CD8-positive, alpha-beta memory T cell (primary cell): ENCODE data around the gene SYNGR2. TPM values are rescaled to one million over a fixed set of nuclear protein-coding genes. Genes with fewer than 3 reads are reported as not detected.

Experiments
- CTCF ChIA-PET: fragments of 350-600 bp; sonication (Branson Sonifier 250); formaldehyde crosslinking; loops from one replicate; lab custom pipeline; 2021; ENCODE audit warnings: antibody characterized with exemption; lab: Charles Lee
- POLR2A ChIA-PET: fragments of 350-600 bp; sonication (Branson Sonifier 250); formaldehyde crosslinking; loops from one replicate; lab custom pipeline; 2021; ENCODE audit warnings: antibody characterized with exemption; lab: Charles Lee
- DNase-seq, 5 donors: peaks; one replicate each; pipeline versions ENCODE4 v3.0.0 to v3.0.0-alpha.2; 2020 to 2022; ENCODE audit warnings: mixed read lengths in 1 of 5
- H3K27ac ChIP-seq: one replicate; pipeline ENCODE4 v1.7.0; 2013; ENCODE audit warnings: low read depth, mild to moderate bottlenecking, low read length, moderate library complexity
- H3K27me3 ChIP-seq: 2 replicates; pipeline ENCODE4 v1.7.0; 2013; ENCODE audit warnings: low read length, mild to moderate bottlenecking; ENCODE audit not compliant: insufficient read depth, poor library complexity, severe bottlenecking
- H3K36me3 ChIP-seq: 2 replicates; pipeline ENCODE4 v1.7.0; 2013; ENCODE audit warnings: mild to moderate bottlenecking, low read length, moderate library complexity; ENCODE audit not compliant: insufficient read depth
- H3K4me1 ChIP-seq: 2 replicates; pipeline ENCODE4 v1.7.0; 2013; ENCODE audit warnings: mild to moderate bottlenecking, low read length, moderate library complexity; ENCODE audit not compliant: insufficient read depth
- H3K4me3 ChIP-seq: 2 replicates; pipeline ENCODE4 v1.7.0; 2013; ENCODE audit warnings: mild to moderate bottlenecking, low read length
- H3K9me3 ChIP-seq: 2 replicates; pipeline ENCODE4 v1.7.0; 2013; ENCODE audit warnings: mild to moderate bottlenecking, low read length
- H3K27ac Mint-ChIP-seq, 8 donors: one replicate each; pipeline ENCODE4 v1.8.0; 2020 to 2021; ENCODE audit warnings: mixed read lengths in 8 of 8, mild to moderate bottlenecking in 6 of 8, inconsistent platforms in 3 of 8, moderate library complexity in 3 of 8
- H3K27me3 Mint-ChIP-seq, 2 donors: one replicate each; pipeline ENCODE4 v1.8.0; 2020 to 2021; ENCODE audit warnings: mixed read lengths in 2 of 2, mild to moderate bottlenecking in 1 of 2, moderate library complexity in 1 of 2
- H3K36me3 Mint-ChIP-seq, 3 donors: one replicate each; pipeline ENCODE4 v1.8.0; 2020 to 2021; ENCODE audit warnings: mixed read lengths in 3 of 3, inconsistent platforms in 1 of 3, mild to moderate bottlenecking in 1 of 3
- H3K4me1 Mint-ChIP-seq, 3 donors: one replicate each; pipeline ENCODE4 v1.8.0; 2020 to 2021; ENCODE audit warnings: mixed read lengths in 3 of 3, inconsistent platforms in 1 of 3, mild to moderate bottlenecking in 1 of 3
- H3K4me3 Mint-ChIP-seq, 7 donors: one replicate each; pipeline ENCODE4 v1.8.0; 2020 to 2021; ENCODE audit warnings: mixed read lengths in 7 of 7, mild to moderate bottlenecking in 6 of 7, moderate library complexity in 4 of 7, inconsistent platforms in 2 of 7
- H3K9me3 Mint-ChIP-seq, 5 donors: one replicate each; pipeline ENCODE4 v1.8.0; 2020 to 2022; ENCODE audit warnings: mixed read lengths in 5 of 5, mild to moderate bottlenecking in 3 of 5, moderate library complexity in 2 of 5, inconsistent platforms in 1 of 5
- polyA plus RNA-seq: library from polyadenylated mRNA; unstranded; fragments of 300-500 nt; fragmentation: Illumina TruSeq; gene quantifications from one replicate; pipeline ENCODE4 v1.2.3, GENCODE V29; 2021
- total RNA-seq, 2 experiments: library from RNA; stranded (reverse); gene quantifications; one replicate each; pipeline ENCODE4 v1.2.3, GENCODE V29; 2021

The SYNGR2 gene
- total and polyA plus RNA-seq, 3 experiments from 2014 or later, result 140 to 200 (median 186) TPM

DNA sequence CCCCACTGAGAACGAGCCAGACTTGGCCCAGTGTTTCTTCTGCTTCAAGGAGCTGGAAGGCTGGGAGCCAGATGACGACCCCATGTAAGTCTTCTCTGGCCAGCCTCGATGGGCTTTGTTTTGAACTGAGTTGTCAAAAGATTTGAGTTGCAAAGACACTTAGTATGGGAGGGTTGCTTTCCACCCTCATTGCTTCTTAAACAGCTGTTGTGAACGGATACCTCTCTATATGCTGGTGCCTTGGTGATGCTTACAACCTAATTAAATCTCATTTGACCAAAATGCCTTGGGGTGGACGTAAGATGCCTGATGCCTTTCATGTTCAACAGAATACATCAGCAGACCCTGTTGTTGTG lies 46.3 kb downstream of the SYNGR2 start:
- Mint-ChIP-seq H3K27ac (no peak overlapping the region), H3K36me3 (no peaks in the 10 kb centered on the region), H3K4me1 (peaks cover 2 to 10% (median 5%) of the 10 kb centered on the region in 3 donors), H3K27me3 (no peaks in the 10 kb centered on the region), H3K4me3 (peak overlapping the region; percentile 42 to 77 (median 68)), H3K9me3 (no peaks in the 10 kb centered on the region)
- Histone ChIP-seq H3K4me3 (peak overlapping the region; percentile 53), H3K4me1 (peaks cover 6% of the 10 kb centered on the region), H3K27ac (peak overlapping the region; percentile 59), H3K9me3 (no peaks in the 10 kb centered on the region), H3K27me3 (no peaks in the 10 kb centered on the region), H3K36me3 (no peaks in the 10 kb centered on the region)
- no peak for DNase-seq
- ChIA-PET CTCF (no interaction called here), POLR2A (interaction anchor here (1.0 kb wide), 1 partner anchor 93 kb away, joined by 4 read pairs; no protein-coding TSS in a partner anchor)

GRCh38 chr17:78219396-78220150 lies 51.2 kb downstream of the SYNGR2 start:
- CTCF ChIA-PET, result interaction anchor here (1.6 kb wide), 1 partner anchor 43 kb away, joined by 3 read pairs; no protein-coding TSS in a partner anchor
- H3K4me1 ChIP-seq, result peaks cover 7% of the 10 kb centered on the region
- peaks cover under 1 to 3% (median 3%) of the 10 kb centered on the region in 3 donors for H3K4me1 Mint-ChIP-seq
- no peak overlapping the region for H3K4me3 ChIP-seq
- no peak for DNase-seq
- H3K9me3 ChIP-seq, result no peaks in the 10 kb centered on the region
- no peaks in the 10 kb centered on the region for H3K9me3 Mint-ChIP-seq
- H3K36me3 ChIP-seq, result no peaks in the 10 kb centered on the region
- H3K36me3 Mint-ChIP-seq, result no peaks in the 10 kb centered on the region
- peak overlapping the region in 3 of 8 donors; percentile 23 to 81 (median 42) for H3K27ac Mint-ChIP-seq
- no peaks in the 10 kb centered on the region for H3K27me3 Mint-ChIP-seq
- no peaks in the 10 kb centered on the region for H3K27me3 ChIP-seq
- no peak overlapping the region for H3K4me3 Mint-ChIP-seq
- POLR2A ChIA-PET, result no interaction called here
- no peak overlapping the region for H3K27ac ChIP-seq

Other genes with a start within 250 kb of the SYNGR2 start
- 10 to 100 TPM; 25.9 to 28.1 TPM for gene TNRC6C, start 209.9 kb upstream of the SYNGR2 start, total RNA-seq
- gene TNRC6C, start 209.9 kb upstream of the SYNGR2 start, polyA plus RNA-seq, result 7.4 TPM
- 100 to 1,000 TPM; 150 TPM for gene TMC6, start 39.8 kb upstream of the SYNGR2 start, total RNA-seq
- gene TMC6, start 39.8 kb upstream of the SYNGR2 start, polyA plus RNA-seq, result 296 TPM
- gene TMC8, start 37.8 kb upstream of the SYNGR2 start, total RNA-seq, result 100 to 1,000 TPM; 117 to 126 TPM
- 139 TPM for gene TMC8, start 37.8 kb upstream of the SYNGR2 start, polyA plus RNA-seq
- gene C17orf99, start 22.2 kb upstream of the SYNGR2 start, total RNA-seq, result not detected
- not detected for gene C17orf99, start 22.2 kb upstream of the SYNGR2 start, polyA plus RNA-seq
- 10 to 100 TPM; 84.4 to 86.2 TPM for gene TK1, start 18.5 kb downstream of the SYNGR2 start, total RNA-seq
- gene TK1, start 18.5 kb downstream of the SYNGR2 start, polyA plus RNA-seq, result 2.2 TPM
- 10 to 100 TPM; 24.7 to 30.2 TPM for gene AFMID, start 18.8 kb downstream of the SYNGR2 start, total RNA-seq
- 1.4 TPM for gene AFMID, start 18.8 kb downstream of the SYNGR2 start, polyA plus RNA-seq
- gene BIRC5, start 45.7 kb downstream of the SYNGR2 start, total RNA-seq, result 10 to 100 TPM; 61.0 to 65.1 TPM
- 0.69 TPM for gene BIRC5, start 45.7 kb downstream of the SYNGR2 start, polyA plus RNA-seq
- not detected for gene TMEM235, start 63.0 kb downstream of the SYNGR2 start, total RNA-seq
- gene TMEM235, start 63.0 kb downstream of the SYNGR2 start, polyA plus RNA-seq, result not detected
- gene SOCS3, start 191.5 kb downstream of the SYNGR2 start, total RNA-seq, result 10 to 100 TPM; 26.9 to 27.4 TPM
- 38.9 TPM for gene SOCS3, start 191.5 kb downstream of the SYNGR2 start, polyA plus RNA-seq
- 10 to 100 TPM; 48.2 to 51.5 TPM for gene PGS1, start 210.1 kb downstream of the SYNGR2 start, total RNA-seq
- 31.5 TPM for gene PGS1, start 210.1 kb downstream of the SYNGR2 start, polyA plus RNA-seq